Measurements from ENCODE around the gene KIAA0513.
"Not testable (repeated sequence)": the region's sequence is repeated elsewhere in the genome, so short reads cannot be mapped to it uniquely, and the experiment has no call there.

Gene KIAA0513

DNA sequence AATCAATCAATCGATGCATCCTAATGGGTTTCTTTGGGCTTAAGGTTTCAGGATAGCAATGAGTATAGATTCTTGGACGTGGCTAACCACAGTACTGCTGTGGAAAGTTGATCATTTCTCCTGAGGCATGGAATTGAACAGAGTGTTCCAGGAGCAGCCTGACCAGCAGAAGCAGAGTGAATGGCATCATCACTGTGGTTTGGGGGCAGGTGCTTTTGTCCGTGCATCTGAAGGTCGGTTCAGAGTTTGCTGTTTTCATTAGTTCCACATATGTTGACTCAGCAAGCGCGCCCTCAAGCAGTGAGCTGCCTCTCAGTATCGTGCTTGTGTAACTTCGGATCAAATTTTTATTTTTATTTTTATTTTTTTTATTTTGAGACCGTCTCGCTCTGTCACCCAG lies 24.9 kb downstream of the KIAA0513 start:
- DNase-seq, result no peak

DNA sequence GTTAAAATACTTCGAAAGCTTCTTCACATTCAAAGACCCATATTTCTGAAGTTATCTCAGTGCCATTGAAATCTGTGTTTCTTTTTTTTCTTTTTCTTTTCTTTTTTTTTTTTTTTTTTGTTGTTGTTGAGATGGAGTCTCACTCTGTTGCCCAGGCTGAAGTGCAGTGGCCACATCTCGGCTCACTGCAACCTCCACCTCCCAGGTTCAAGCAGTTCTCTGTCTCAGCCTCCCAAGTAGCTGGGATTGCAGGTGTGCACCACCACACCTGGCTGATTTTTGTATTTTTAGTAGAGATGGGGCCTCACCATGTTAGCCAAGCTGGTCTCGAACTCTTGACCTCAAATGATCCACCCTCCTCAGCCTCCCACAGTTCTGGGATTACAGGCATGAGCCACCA lies 26.7 kb downstream of the KIAA0513 start:
- DNase-seq, result not testable (repeated sequence)

DNA sequence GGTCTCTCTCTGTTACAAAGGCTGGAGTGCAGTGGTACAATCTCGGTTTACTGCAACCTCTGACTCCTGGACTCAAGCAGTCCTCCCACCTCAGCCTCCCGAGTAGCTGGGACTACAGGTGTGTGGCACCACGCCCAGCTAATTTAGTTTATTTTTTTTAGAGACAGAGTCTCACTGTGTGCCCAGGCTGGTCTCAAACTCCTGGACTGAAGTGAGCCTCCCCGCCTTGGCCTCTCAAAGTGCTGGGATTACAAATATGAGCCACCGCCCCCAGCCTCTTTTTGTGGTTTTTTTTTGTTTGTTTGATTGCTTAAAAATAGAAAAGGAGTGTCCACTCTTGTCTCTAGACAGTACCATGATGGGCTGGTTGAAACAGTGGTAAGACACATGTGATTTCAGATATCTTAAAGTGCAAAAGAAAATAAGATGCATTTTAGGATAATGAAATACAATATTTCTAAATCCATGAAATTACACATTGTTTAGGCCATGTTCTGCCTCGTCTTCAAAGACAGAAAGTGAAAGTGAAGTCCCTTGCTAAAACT lies 27.4 kb downstream of the KIAA0513 start:
- DNase-seq, result no peak

DNA sequence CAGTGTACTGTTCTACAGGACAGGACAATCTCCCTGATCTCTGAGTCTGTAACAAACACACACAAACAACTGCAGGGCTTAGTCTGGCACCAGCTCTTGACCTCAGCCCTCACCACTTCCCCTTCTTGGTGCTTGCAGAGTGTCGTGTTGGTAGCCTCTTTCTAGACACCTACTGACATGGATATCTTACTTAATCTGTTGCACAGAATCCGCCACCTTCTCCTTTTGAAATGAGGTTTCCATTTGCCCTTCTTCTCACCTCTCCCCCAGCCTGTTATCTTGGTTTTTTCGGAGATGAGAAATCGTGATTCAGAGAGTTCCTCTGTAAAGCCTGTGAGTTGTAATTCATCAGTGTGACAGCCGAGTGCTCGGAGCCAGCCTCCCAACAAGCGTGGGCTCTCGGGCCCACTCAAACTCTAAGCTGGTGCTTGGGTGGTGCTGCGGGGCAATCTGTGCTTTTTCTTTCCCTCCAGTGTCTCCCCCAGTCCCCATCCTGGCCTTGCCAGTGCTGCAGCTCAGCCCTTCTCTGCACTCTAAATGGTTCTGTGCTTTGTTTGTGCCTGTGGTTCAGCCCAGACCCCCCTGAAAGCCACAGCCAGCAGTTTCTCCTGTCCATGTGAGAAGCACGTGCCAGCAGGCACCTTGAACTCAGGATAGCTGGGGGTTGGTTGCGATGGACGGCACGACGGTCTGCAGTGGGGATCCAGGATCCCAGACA lies 28.1 kb downstream of the KIAA0513 start:
- peak; percentile 65 for DNase-seq

DNA sequence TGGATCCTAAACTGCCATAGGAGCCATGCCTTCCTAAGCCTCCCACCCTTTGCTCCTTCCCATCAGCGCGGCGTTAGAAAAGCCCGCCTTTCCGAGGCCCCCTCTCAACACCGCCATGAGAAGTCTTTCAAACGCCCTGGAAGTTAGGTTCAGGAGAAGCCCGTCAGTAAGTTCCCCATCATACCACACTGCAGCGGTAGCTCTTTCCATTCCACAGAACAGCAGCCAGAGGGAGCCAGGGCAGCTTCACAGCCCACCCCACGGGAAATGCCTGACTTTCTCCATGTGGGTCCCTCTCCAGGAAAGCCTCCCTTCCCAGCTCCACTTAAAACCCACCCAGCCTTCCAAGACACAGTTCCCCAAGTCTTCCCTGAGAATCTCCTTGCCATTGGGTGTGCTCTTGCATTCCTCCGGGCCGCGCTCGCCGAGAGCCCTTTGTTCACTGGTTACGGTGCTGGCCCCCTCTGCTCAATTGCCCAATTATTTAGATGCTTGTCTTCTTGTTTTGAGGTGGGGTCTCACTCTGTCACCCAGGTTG lies 28.7 kb downstream of the KIAA0513 start:
- DNase-seq, result no peak

DNA sequence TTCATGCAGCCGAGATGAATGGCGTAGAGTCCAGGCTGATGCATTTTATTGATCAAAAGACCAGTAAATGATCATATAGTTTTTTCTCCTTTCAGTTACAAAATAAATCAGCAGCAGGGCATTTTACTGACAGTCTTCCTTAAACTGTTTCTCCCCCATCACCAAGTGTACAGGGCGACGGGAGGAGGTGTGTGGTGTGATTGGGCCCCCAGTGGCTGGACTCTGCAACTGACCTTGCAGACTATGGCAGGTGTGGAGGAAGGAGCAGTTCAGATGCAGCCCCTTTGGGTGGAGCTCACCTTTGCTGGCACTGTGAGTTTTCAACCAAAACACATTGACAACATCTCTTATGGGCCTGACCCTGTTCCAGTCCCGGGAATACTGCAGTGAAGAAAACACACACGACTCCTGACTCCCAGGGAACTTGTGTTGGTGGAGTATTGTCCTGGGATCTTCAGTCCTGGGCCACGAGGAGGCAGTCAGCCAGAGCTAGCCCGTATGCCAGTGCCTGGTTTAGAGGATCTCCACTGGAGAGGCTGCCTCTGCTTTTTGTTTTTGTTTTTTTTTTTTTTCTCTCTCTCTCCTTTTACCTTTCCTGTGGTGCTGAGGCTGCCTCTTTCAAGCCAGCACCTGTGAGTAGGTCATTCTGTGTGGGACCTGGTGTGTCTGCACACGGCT lies 29.8 kb downstream of the KIAA0513 start:
- DNase-seq, result no peak

DNA sequence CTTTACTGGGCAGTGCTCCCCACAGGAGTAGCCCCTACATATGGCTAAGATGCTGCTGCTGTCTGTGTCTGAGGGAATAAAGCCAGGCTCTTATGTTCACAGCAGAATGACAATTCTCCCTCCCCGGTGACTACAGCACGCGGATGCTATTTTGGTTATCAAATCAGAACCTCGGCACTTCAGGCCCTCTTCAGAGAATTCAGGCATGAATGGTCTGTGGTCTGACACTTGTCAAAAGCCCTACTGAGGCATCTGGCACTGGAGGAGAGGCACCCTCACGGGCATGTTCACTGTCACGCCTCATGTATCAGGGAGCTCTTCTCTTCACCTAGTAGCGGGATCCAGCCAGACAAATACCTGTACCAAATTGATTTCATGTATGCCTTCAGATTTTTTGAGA lies 30.4 kb downstream of the KIAA0513 start:
- DNase-seq, result no peak

DNA sequence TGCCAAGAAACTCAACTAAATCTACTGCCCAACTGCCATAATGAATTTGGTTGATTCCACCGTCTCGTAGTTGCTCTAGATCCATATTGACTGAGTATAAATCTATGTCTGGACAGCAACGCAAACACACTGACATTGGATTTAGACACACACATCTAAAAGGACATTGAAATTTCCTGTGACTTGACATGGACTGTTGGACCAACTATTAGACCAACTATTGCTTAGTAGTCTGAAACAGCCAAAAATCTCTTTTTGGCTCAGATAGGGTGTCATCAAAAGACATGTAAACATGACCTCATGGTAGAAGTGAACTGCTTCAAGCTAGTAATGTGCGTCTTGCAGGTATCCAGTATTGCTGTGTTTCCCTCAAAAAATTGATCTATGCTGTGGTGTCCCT lies 31.3 kb downstream of the KIAA0513 start:
- no peak for DNase-seq

DNA sequence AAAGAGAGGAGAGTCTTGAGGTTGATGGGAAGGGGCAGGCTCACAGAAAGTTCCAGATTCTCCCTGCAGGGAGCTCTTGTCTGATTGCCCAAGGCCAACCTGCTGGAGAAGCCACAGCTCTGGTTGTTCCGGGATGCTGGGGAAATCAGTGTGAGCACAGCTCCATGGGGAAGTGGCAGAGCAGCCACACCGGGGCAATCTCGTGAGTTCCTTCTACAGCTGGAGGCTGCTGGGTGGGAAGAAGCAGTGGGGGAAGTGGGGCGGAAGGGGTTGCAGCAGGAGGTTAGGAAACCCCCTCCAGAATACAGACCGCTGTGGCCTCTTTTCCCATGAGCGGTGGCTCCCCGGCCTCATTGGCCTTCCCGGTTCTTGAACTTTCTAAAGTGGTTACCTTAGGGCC lies 34.0 kb downstream of the KIAA0513 start:
- DNase-seq, result no peak

DNA sequence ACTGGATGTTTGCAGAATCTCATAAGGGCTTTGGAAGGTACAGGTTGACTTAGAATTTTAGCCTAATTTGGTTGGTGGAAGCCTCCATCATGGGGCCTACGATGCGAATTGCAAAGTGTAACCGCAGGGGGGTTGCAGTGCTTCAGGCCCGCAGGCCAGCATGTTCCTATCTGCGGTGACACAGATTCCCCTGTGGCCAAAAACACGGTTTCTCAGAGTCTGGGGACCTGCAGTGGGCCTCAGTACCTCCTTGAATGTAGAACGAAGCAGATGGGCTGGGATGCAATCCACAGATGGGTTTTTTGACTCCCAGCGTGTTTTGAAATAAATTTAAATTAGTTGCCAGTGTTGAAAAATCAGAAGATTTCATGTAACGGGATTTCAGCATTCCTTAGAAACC lies 34.7 kb downstream of the KIAA0513 start:
- DNase-seq, result no peak

DNA sequence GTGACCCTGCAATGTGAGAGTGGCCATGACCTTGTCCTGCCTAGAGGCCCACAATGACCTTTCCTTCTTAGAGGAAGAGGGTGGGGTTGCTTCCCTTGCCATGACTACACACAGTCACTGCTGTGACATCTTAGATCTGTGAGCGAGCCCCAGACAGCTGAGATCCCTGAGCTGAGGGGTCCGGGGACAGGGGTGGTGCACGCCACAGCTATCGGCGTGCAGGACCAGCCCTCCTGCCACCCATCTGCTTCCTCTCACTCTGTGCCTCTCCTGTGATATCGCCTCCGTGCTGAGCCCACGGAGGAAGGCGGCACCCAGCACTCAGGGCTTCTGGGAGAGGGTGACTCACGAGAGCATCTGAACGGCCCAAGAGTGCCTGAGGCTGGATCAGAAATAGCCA lies 35.2 kb downstream of the KIAA0513 start:
- DNase-seq, result no peak

DNA sequence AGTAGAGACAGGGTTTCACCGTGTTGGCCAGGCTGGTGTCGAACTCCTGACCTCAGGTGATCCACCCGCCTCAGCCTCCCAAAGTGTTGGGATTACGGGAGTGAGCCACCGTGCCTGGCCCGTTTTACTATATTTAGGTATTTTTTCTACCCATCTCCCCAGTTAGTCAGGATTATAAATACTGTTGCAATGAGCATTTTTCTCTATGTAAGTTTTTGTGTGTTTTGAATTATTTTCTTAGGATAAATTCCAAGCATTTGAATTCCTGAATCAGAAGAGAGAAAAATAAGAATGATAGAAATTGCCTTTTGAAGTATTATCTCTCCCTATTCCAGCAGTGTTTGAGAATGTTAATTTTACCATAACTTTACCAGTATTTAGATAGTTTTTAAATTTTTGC lies 36.6 kb downstream of the KIAA0513 start:
- no peak for DNase-seq

DNA sequence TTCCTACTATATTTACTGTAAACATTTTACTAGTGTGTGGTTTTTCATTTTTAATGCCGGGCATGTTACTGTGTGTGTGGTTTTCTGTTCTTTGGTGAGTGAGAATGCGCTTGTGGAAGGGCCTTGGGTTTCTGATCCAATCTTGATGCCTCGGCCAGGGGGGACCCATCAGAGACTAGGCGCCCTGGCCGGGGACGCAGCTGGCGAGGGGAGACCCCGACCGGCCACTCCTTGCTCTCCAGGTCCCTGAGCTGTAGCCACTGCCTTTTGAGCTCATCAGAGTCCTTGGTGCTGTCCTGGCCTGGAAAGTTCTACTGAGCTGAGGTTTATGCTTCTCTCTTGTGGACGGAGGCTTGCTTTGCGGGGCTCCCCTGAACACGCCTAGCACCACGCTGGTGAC lies 37.5 kb downstream of the KIAA0513 start:
- DNase-seq, result no peak

DNA sequence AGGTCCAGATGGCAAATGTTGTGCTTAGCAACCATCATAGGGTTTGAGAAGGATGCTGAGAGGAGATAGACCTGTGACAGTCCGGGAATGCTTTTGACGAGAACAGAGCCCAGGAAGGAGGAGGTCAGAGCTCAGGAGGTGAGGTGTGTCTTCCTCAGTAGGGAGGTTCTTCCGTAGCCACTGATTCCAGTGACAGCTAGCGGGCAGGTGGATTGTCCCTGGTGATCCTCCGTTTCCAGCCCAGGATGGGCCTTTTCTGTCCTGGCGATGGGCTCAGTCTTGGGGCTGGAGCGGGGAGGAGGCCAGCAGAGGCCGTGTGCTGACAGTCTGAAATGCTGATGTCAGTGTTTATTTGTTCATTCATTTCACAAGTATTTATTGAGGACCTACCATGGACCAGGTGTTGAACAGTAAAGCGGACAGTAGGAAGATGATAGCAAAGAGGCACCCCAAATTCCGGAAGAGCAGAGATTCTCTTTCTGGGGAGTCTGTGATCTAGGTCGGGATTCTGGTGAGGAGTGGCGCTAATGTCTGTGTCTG lies 38.8 kb downstream of the KIAA0513 start:
- DNase-seq, result no peak

DNA sequence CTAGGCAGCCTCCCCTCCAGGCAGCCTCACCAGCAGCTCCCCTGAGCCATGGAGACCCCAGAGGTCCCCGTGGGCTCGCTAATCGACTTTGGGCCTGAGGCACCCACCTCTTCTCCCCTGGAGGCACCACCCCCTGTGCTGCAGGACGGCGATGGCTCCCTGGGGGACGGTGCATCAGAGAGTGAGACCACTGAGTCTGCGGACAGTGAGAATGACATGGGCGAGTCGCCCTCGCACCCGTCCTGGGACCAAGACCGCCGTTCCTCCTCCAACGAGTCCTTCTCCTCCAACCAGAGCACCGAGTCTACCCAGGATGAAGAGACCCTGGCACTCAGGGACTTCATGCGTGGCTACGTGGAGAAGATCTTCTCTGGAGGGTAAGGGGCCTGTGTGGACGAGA lies 39.4 kb downstream of the KIAA0513 start:
- DNase-seq, result no peak

DNA sequence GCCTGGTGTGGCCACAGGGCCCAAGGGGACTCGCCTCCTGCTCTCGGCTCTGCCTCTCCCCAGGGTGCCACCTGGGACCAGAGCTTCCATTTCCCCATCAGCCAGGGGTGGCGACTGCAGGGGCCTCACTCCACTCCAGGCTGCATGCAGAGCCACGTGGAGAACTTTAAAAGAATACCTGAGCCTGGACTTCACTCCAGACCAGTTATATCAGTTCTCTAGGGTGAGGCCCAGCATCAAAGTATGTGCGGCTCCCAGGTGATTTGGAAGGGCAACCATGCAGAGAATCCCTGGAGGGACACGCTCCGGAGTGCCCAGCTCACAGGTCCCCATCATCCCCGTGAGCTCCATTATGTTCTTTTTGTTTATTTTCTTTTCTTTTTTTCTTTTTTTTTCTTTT lies 39.8 kb downstream of the KIAA0513 start:
- DNase-seq, result no peak

DNA sequence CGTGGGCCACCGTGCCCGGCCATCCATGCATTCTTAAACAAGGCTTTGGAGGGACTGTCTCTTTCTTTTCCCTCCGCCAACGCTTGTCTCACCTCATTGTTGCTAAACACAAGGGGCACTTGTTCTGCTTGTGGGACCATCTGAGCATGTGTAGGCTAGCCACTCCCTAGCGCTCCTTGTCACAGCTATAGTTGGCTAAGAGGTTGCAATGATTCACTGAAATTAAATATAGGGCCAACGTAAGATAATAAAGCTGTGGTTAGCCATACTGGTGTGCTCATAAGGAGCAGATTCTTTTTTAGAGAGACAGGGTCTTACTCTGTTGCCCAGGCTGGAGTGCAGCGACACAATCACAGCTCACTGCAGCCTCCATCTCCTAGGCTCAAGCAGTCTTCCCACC lies 41.2 kb downstream of the KIAA0513 start:
- DNase-seq, result no peak

DNA sequence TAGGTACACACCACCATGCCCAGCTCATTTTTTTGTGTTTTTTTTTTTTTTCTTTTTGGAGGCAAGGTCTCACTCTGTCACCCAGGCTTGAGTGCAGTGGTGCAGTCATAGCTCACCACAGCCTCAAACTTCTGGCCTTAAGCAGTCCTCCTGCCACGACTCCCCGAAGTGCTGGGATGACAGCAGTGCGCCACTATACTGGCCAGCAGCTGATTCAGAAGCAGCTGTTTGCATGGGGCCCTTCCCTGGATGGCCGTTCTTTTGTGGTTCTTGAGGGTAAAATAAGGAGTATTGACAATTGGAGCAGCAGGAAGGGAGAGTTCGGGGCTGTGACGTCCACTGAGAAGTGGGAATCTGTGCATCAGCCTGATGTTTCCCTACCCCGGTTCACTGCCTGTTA lies 41.6 kb downstream of the KIAA0513 start:
- no peak for DNase-seq

DNA sequence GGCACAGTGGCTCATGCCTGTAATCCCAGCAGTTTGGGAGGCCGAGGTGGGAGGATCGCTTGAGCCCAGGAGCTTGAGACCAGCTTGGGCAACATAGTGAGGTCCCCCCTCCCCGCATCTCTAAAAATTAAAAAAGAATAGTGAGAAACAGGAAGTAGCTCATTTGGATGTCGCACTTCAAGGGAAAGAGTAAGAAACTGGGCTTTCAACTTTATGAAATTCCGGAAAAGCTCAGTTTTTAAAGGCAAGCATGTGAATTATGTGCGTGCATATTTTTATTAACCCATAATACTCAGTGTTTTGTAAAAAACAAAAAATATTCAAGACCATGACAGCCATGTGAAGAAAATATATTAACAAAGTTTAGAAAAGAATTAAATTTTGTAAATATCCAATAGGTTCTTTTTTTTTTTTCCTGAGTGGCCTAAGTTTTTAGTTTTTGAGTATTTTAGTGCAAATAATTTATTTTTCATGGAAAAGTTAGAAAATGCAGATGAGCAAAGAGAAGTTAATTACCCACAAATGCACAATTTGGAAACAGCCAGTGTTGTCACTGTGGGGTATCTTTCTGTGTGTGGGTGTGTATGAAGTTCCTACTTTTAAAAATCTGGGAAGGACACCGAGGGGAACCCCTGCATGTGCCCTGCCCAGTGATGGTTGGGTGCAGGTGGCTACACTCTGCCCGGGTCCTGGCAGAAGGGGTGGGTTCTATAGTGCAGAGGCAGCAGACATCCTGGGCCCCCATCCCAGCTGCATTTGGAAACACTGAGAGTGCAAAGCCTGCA lies 44.7 kb downstream of the KIAA0513 start:
- no peak for DNase-seq

DNA sequence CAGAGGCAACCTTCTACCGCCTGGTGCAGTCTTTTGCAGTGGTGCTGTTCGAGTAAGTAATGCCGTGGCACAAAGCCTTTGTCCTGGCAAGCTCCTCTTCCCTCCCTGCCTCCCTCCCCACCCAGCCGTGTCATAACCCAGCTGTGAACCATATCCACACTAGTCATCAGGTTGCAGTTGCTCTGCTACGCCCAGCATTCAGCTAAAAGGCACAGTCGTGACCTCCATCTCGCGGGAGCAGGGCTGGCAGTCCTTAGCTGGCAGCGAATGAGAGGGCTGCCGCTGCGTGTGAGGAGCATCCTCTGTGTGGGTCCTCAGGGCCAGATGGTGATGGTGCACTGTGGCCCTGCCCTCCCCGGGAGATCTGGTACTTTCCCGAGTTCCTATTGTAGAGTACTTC lies 45.4 kb downstream of the KIAA0513 start:
- no peak for DNase-seq

DNA sequence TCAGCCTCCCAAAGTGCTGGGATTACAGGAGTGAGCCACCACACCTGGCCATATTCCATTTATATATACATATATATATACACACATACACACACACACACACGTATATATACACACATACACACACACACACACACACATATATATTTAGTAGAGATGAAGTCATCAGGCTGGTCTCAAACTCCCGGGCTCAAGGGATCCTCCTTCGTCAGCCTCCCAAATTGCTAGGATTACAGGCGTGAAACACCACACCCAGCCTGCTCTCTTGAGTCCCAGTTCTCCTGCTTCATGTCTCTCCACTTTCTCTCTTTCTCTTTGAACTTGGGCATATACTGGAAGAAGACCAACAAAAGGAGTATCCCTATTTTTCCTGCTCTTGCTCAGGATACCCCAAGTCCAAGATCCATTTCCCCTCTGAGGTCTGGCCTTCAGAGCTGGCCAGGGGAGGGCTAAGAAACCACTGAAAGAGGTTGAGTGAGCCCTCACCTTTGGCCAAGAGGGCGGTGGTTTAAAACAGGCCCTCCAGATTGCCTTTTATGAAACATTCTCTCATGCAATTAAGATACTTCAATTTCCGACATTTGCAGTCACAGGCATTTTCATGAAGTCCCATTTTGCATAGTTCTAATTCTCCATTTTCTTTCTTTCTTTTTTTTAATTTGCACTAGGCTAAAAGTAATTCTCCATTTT lies 46.8 kb downstream of the KIAA0513 start:
- DNase-seq, result no peak

DNA sequence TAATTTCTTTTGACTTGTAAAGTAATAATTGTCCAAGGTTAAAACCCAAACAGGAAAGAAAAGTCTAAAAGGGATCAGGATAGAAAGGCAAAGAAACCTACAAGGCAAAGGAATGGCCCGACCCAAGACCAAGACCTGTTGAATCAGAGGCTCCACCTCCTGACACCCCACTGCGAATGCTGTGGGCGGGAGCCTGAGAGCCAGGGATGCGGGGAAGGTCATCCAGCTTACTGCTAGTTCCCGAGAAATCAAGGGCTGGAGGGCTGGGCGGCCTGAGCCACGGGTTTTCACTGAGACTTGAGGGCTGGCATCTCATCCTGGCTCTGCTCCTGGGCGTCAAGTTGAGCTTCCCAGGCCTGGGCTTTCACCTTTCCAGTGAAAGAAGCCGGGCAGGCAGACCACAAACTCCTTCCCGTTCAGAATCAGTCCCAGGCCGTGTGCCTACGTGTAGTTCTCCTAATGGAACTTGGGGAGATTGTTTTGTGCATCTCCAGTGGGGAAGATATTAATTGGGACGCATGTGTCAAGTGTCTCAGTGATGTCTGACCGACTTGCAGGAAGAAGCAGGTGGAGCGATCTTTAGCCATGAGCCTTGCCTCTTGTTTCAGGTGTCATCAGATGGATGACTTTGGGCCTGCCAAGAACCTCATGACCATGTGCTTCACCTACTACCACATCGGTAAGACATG lies 47.8 kb downstream of the KIAA0513 start:
- DNase-seq, result no peak

Measured in activated effector memory CD4-positive, alpha-beta T cell treated with Interleukin-2 at 50 U/mL for 16 hours (primary cell).